GM19467 (cell line): ENCODE measurements around the gene EXOC1L.
"Not testable (repeated sequence)": the region's sequence is repeated elsewhere in the genome, so short reads cannot be mapped to it uniquely, and the experiment has no call there.

Source experiments
- ATAC-seq: cut with Tn5 transposase; IDR thresholded peaks from one replicate; pipeline ENCODE4 v1.9.1; 2021; ENCODE audit warnings: mild to moderate bottlenecking, moderate library complexity; ENCODE audit not compliant: unreplicated experiment

EXOC1L gene

GRCh38 chr4:55837903-55838302 lies 18.3 kb downstream of the EXOC1L start:
- ATAC-seq = no peak

- no peak for ATAC-seq
These were observed 18.8 kb downstream of the EXOC1L start for GRCh38 chr4:55838356-55838755.

GRCh38 chr4:55838952-55839351 lies 19.4 kb downstream of the EXOC1L start:
- ATAC-seq = no peak

- ATAC-seq = no peak
These were observed 21.4 kb downstream of the EXOC1L start for GRCh38 chr4:55840956-55841355.

GRCh38 chr4:55841373-55842239 lies 22.0 kb downstream of the EXOC1L start:
- not testable (repeated sequence) for ATAC-seq

- ATAC-seq = not testable (repeated sequence)
These were observed 22.7 kb downstream of the EXOC1L start for GRCh38 chr4:55842312-55842711.

- ATAC-seq = no peak
These were observed 30.1 kb downstream of the EXOC1L start for GRCh38 chr4:55849724-55850123.

GRCh38 chr4:55851885-55852284 lies 32.3 kb downstream of the EXOC1L start:
- ATAC-seq = no peak

- peak; percentile 98 for ATAC-seq
These were observed 34.0 kb downstream of the EXOC1L start, which contains the start of gene EXOC1 for GRCh38 chr4:55853484-55854046. Gene EXOC1, plus strand, starts transcription at chr4:55853648. Its CDS starts 4,676 bp downstream, at chr4:55858324.

GRCh38 chr4:55854129-55854528 lies 34.5 kb downstream of the EXOC1L start:
- ATAC-seq = no peak

- no peak for ATAC-seq
These were observed 38.0 kb downstream of the EXOC1L start for GRCh38 chr4:55857586-55857985.

GRCh38 chr4:55859711-55860110 lies 40.1 kb downstream of the EXOC1L start:
- no peak for ATAC-seq

- ATAC-seq = no peak
These were observed 45.1 kb downstream of the EXOC1L start for GRCh38 chr4:55864577-55865223.

GRCh38 chr4:55865228-55865806 lies 45.7 kb downstream of the EXOC1L start:
- no peak for ATAC-seq

- ATAC-seq = peak; percentile 44
These were observed 46.8 kb downstream of the EXOC1L start for GRCh38 chr4:55866290-55866907.

- ATAC-seq = peak; percentile 83
These were observed 47.5 kb downstream of the EXOC1L start for GRCh38 chr4:55866973-55867574.

GRCh38 chr4:55868581-55869090 lies 49.0 kb downstream of the EXOC1L start:
- ATAC-seq = no peak

GRCh38 chr4:55871299-55871800 lies 51.8 kb downstream of the EXOC1L start:
- ATAC-seq = no peak

- ATAC-seq = no peak
These were observed 55.2 kb downstream of the EXOC1L start for GRCh38 chr4:55874831-55875230.

GRCh38 chr4:55876387-55876786 lies 56.8 kb downstream of the EXOC1L start:
- no peak for ATAC-seq
